CD14-positive monocyte (primary cell): ENCODE measurements around the gene CACNA1E. TPM values are rescaled to one million over a fixed set of nuclear protein-coding genes. Genes with fewer than 3 reads are reported as not detected.

Experiments
- DNase-seq, 3 donors: peaks; one replicate each; pipeline ENCODE4 v3.0.0-alpha.2; 2011 to 2022
- H2AFZ ChIP-seq: 2 replicates; pipeline ENCODE4 v1.6.0; 2012; ENCODE audit warnings: mild to moderate bottlenecking, low read depth, low read length, inconsistent platforms; ENCODE audit not compliant: insufficient read depth, poor library complexity, severe bottlenecking
- H3K27ac ChIP-seq, 2 donors: 1 replicate in 1 of 2; 2 replicates in 1 of 2; pipeline ENCODE4 v1.5.1; 2012 to 2013; ENCODE audit warnings: low read length in 2 of 2, control low read depth in 1 of 2, inconsistent platforms in 1 of 2, low read depth in 1 of 2, mild to moderate bottlenecking in 1 of 2
- H3K27me3 ChIP-seq, 2 donors: one replicate each; pipeline versions ENCODE4 v1.6.0 to v1.6.1; 2011 to 2013; ENCODE audit warnings: low read length in 2 of 2; ENCODE audit not compliant: control insufficient read depth in 2 of 2, insufficient read depth in 2 of 2
- H3K36me3 ChIP-seq, 2 donors: replicated peaks in 1 of 2; 1 replicate in 1 of 2; 2 replicates in 1 of 2; pipeline versions ENCODE4 v1.5.1 to v1.6.1; 2012 to 2013; ENCODE audit warnings: low read length in 2 of 2, control low read depth in 1 of 2, inconsistent platforms in 1 of 2, mild to moderate bottlenecking in 1 of 2; ENCODE audit not compliant: insufficient read depth in 2 of 2, control insufficient read depth in 1 of 2
- H3K4me1 ChIP-seq, 2 donors: 1 replicate in 1 of 2; 2 replicates in 1 of 2; pipeline versions ENCODE4 v1.5.1 to v1.6.1; 2012 to 2013; ENCODE audit warnings: low read length in 2 of 2, control low read depth in 1 of 2, inconsistent platforms in 1 of 2, mild to moderate bottlenecking in 1 of 2, moderate library complexity in 1 of 2; ENCODE audit not compliant: insufficient read depth in 2 of 2, control insufficient read depth in 1 of 2
- H3K4me2 ChIP-seq: replicated peaks from 2 replicates; pipeline ENCODE3; 2012; ENCODE audit warnings: low read length, moderate library complexity, mild to moderate bottlenecking; ENCODE audit not compliant: poor library complexity, severe bottlenecking; ENCODE audit errors: extremely low read depth
- H3K4me3 ChIP-seq, 3 experiments: fragments of 200-600 bp in 1 of 3; sonication (generic) in 1 of 3; replicated peaks in 1 of 3; 1 replicate in 2 of 3; 2 replicates in 1 of 3; pipeline ENCODE4 v1.5.1; 2011 to 2013; ENCODE audit warnings: low read length in 3 of 3, mild to moderate bottlenecking in 3 of 3, control low read depth in 2 of 3, low read depth in 2 of 3, inconsistent platforms in 1 of 3, moderate library complexity in 1 of 3
- H3K79me2 ChIP-seq: 2 replicates; pipeline ENCODE4 v1.6.0; 2012; ENCODE audit warnings: mild to moderate bottlenecking, control low read depth, inconsistent platforms, low read length, moderate library complexity; ENCODE audit not compliant: insufficient read depth
- H3K9ac ChIP-seq: 2 replicates; pipeline ENCODE4 v1.6.0; 2017; ENCODE audit warnings: low read length, mild to moderate bottlenecking; ENCODE audit not compliant: insufficient read depth, poor library complexity, severe bottlenecking
- H3K9me3 ChIP-seq, 2 donors: replicated peaks in 1 of 2; 1 replicate in 1 of 2; 2 replicates in 1 of 2; pipeline versions ENCODE4 v1.5.1 to v1.6.1; 2012 to 2013; ENCODE audit warnings: low read length in 2 of 2, control low read depth in 1 of 2; ENCODE audit not compliant: control insufficient read depth in 1 of 2, insufficient read depth in 1 of 2
- H4K20me1 ChIP-seq: 2 replicates; pipeline ENCODE4 v1.6.0; 2012; ENCODE audit warnings: mild to moderate bottlenecking, low read length, control low read depth, moderate library complexity; ENCODE audit not compliant: insufficient read depth
- H3K27ac Mint-ChIP-seq, 7 donors: one replicate each; pipeline ENCODE4 v1.8.0; 2020; ENCODE audit warnings: mild to moderate bottlenecking in 7 of 7, mixed read lengths in 7 of 7, moderate library complexity in 6 of 7, inconsistent platforms in 2 of 7
- H3K27me3 Mint-ChIP-seq, 3 donors: one replicate each; pipeline ENCODE4 v1.8.0; 2021 to 2022; ENCODE audit warnings: low read depth in 3 of 3, mild to moderate bottlenecking in 3 of 3, mixed read lengths in 3 of 3, moderate library complexity in 3 of 3, inconsistent platforms in 1 of 3
- H3K36me3 Mint-ChIP-seq, 2 donors: one replicate each; pipeline ENCODE4 v1.8.0; 2020; ENCODE audit warnings: mixed read lengths in 2 of 2, inconsistent platforms in 1 of 2, mild to moderate bottlenecking in 1 of 2
- H3K4me1 Mint-ChIP-seq: one replicate; pipeline ENCODE4 v1.8.0; 2020; ENCODE audit warnings: mild to moderate bottlenecking, mixed read lengths
- H3K4me3 Mint-ChIP-seq, 2 donors: one replicate each; pipeline ENCODE4 v1.8.0; 2020; ENCODE audit warnings: mild to moderate bottlenecking in 2 of 2, mixed read lengths in 2 of 2, moderate library complexity in 1 of 2
- H3K9me3 Mint-ChIP-seq, 7 donors: one replicate each; pipeline ENCODE4 v1.8.0; 2020 to 2022; ENCODE audit warnings: mixed read lengths in 7 of 7, mild to moderate bottlenecking in 6 of 7, moderate library complexity in 6 of 7, inconsistent platforms in 2 of 7
- WGBS: methylation state at CpG from one replicate; pipeline ENCODE4 v1.1.5; 2013; ENCODE audit warnings: missing lambda C conversion rate; ENCODE audit not compliant: insufficient coverage; 5-methylcytosine and 5-hydroxymethylcytosine counted together
- intact Hi-C, 2 donors: fragments of 100-400 bp; cut with micrococcal nuclease; formaldehyde crosslinking; loops; one replicate each; pipeline versions ENCODE4 v1.15.0 to v1.15.1; 2023
- polyA plus RNA-seq, 3 donors: library from polyadenylated mRNA; depleted of rRNA in 1 of 3; unstranded in 2 of 3; stranded (reverse) in 1 of 3; fragments of 300-500 nt in 2 of 3; fragments of >200 nt in 1 of 3; fragmentation: Illumina TruSeq in 2 of 3; gene quantifications; 1 replicate in 2 of 3; 2 replicates in 1 of 3; pipeline ENCODE4 v1.2.3, GENCODE V29; 2012 to 2021
- TF ChIP-seq, protein P1 (sequence below): fragments of 200-600 bp; IDR thresholded peaks from one replicate; pipeline ENCODE4 v1.8.0; 2022; ENCODE audit warnings: antibody characterized with exemption, mild to moderate bottlenecking

Gene CACNA1E
- polyA plus RNA-seq, 3 donors, result 0.04 TPM; not detected in 2

DNA sequence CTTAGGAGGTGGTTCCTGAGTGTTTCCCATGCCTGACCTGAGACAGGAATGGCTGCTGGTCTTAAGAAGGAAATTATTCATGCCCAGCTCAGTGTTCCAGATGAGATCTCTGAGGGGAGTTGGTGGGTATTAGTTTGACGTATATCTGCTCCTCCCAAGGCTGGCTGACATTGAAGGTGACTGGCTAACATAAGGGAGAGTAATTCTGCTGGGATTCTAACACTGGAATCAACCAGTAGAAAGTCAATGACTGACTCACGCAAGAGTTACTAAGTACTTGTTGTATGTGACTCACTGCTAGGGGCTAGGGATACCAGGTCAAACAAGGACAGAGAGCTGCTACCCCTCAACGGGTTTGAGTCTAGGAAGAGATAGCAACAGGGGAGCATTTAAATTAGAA, 177.3 kb downstream of the CACNA1E start:
- H3K9me3 ChIP-seq, result no peaks in the 10 kb centered on the region
- Mint-ChIP-seq H3K9me3 (peaks cover 0 to 8% (median 4%) of the 10 kb centered on the region in 7 donors), H3K27me3 (peaks cover 0 to 3% (median 2%) of the 10 kb centered on the region in 3 donors), H3K4me1 (no peaks in the 10 kb centered on the region), H3K4me3 (no peak overlapping the region), H3K27ac (no peak overlapping the region), H3K36me3 (no peaks in the 10 kb centered on the region)
- WGBS, result 88% methylated on average over 2 of the region's 3 CpGs
- H3K27me3 ChIP-seq, result no peaks in the 10 kb centered on the region
- H3K79me2 ChIP-seq, result no peaks in the 10 kb centered on the region
- no peak overlapping the region for H2AFZ ChIP-seq
- no peaks in the 10 kb centered on the region for H4K20me1 ChIP-seq
- H3K4me3 ChIP-seq, result no peak overlapping the region
- H3K4me2 ChIP-seq, result no peak overlapping the region
- no peak overlapping the region for H3K9ac ChIP-seq
- intact Hi-C loops, result no loop called here
- H3K4me1 ChIP-seq, result no peaks in the 10 kb centered on the region
- no peak overlapping the region for H3K27ac ChIP-seq
- TF ChIP-seq, protein P1, sequence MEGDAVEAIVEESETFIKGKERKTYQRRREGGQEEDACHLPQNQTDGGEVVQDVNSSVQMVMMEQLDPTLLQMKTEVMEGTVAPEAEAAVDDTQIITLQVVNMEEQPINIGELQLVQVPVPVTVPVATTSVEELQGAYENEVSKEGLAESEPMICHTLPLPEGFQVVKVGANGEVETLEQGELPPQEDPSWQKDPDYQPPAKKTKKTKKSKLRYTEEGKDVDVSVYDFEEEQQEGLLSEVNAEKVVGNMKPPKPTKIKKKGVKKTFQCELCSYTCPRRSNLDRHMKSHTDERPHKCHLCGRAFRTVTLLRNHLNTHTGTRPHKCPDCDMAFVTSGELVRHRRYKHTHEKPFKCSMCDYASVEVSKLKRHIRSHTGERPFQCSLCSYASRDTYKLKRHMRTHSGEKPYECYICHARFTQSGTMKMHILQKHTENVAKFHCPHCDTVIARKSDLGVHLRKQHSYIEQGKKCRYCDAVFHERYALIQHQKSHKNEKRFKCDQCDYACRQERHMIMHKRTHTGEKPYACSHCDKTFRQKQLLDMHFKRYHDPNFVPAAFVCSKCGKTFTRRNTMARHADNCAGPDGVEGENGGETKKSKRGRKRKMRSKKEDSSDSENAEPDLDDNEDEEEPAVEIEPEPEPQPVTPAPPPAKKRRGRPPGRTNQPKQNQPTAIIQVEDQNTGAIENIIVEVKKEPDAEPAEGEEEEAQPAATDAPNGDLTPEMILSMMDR, result no peak
- no peaks in the 10 kb centered on the region for H3K36me3 ChIP-seq
- no peak for DNase-seq

DNA sequence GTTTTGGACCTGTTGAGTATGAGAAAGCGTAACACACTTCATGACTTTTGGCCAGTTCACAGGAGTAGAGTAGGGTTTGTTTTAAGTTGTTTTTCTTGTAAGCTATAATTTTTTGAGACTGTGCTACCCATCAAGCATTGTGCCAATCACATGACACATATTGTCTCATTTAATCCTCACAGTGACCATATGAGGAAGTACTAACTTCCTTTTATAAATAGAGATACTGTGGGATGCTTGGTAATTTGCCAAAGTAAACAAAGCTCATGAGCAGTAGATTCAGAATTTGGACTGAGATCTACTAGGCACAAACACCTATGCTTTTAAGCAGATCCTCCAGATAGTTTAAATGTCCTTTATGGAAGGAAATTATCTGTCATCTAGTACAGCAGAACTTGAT, 178.3 kb downstream of the CACNA1E start:
- H3K27ac Mint-ChIP-seq, result no peak overlapping the region
- no peak overlapping the region for H3K4me3 Mint-ChIP-seq
- intact Hi-C loops, result no loop called here

More for the DNA sequence above, 178.3 kb downstream of the CACNA1E start:
- Histone ChIP-seq H3K4me2 (no peak overlapping the region), H3K9ac (no peak overlapping the region), H3K4me3 (no peak overlapping the region), H3K36me3 (no peaks in the 10 kb centered on the region), H4K20me1 (no peaks in the 10 kb centered on the region), H3K79me2 (no peaks in the 10 kb centered on the region), H3K27me3 (no peaks in the 10 kb centered on the region), H3K27ac (no peak overlapping the region), H3K4me1 (no peaks in the 10 kb centered on the region), H2AFZ (no peak overlapping the region), H3K9me3 (no peaks in the 10 kb centered on the region)
- Mint-ChIP-seq H3K9me3 (peaks cover 0 to 8% (median 4%) of the 10 kb centered on the region in 7 donors), H3K27me3 (peaks cover 0 to 3% (median 2%) of the 10 kb centered on the region in 3 donors), H3K4me1 (no peaks in the 10 kb centered on the region), H3K36me3 (no peaks in the 10 kb centered on the region)
- no peak for DNase-seq
- WGBS, result 100% methylated on average over 1 of the region's 1 CpG
- TF ChIP-seq, protein P1, result no peak
